T1000 (cell line): ENCODE data around the gene RAB37.

Experiments
- DNase-seq: peaks from one replicate; lab custom pipeline; 2025; ENCODE audit warnings: mixed read lengths; lab: John Stamatoyannopoulos, UW

The RAB37 gene

DNA sequence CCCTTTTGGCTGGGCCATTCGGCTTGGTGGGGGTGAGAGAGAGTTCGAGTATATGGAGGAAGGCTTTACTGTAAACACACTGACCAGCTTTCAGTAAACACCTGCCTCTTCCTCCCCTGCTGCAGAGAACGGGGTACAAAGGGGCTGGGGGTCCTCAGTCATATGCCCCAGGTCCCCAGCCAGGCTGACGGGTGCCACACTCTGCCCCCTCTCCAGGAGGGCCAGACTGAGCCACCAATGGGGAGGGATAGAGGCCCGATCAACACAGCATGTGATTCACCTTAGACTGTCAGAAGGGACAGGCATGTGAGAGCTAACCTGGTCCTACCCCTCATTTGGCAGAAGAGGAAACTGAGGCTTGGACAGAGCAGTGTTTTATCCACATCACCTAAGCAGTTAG lies 24.4 kb downstream of the RAB37 start:
- DNase-seq = no peak

DNA sequence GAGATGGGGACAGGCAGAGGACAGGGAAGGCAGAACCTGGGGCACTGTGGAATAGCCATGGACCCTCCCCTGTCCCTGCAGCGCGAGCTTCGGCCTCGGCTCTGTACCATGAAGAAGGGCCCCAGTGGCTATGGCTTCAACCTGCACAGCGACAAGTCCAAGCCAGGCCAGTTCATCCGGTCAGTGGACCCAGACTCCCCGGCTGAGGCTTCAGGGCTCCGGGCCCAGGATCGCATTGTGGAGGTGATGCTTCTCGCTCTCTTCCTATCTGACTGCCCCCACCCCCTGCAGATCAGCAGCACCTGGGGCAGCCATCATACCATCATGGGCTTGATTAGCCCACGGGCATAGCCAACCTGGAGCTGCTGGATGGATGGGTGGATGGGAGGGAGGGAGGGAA lies 24.9 kb downstream of the RAB37 start:
- DNase-seq = no peak

GRCh38 chr17:74763565-74764387 lies 26.7 kb downstream of the RAB37 start:
- no peak for DNase-seq

- DNase-seq = no peak
Observed at GRCh38 chr17:74764751-74765286, 27.8 kb downstream of the RAB37 start.

DNA sequence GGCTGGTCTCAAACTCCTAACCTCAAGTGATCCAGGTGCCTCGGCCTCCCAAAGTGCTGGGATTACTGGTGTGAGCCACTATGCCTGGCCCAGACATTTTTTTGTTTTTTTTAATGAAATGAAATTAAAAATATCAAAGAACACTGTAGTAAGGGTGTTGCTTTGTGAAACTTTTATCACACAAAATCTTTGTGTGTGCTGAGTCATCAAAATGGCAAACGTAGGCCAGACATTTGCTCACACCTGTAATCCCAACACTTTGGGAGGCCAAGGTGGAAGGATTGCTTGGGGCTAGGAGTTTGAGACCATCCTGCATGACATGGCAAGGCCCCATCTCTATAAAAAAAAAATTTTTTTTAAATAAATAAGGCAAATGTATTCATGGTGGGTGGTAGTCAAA lies 29.4 kb downstream of the RAB37 start:
- DNase-seq = no peak

DNA sequence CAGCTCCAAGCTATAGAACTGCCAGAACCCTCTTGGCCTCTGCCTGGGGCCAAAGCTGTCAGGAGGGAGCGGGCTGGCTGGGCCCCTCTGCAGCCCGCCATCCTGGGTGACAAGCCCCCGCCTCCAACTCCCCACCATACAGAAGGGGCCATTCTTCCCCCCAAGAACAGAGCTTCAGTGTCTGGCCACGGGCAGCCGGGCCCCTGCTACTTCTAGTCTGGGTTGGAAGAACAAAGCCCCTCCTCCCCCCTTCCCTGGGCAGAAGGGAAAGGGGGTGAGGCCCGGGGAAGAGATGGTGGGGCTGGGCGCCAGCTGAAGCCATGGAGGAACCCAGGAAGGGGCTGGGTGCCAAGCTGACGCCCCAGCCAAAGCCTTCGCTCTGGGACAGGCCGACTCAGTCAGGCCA lies 30.1 kb downstream of the RAB37 start:
- DNase-seq = no peak

GRCh38 chr17:74768069-74768762 lies 31.2 kb downstream of the RAB37 start:
- DNase-seq = no peak

- no peak for DNase-seq
Observed at GRCh38 chr17:74768763-74769114, 31.7 kb downstream of the RAB37 start.

GRCh38 chr17:74769266-74769855 lies 32.3 kb downstream of the RAB37 start:
- DNase-seq = no peak

GRCh38 chr17:74769856-74770497 lies 32.9 kb downstream of the RAB37 start:
- DNase-seq = no peak

DNA sequence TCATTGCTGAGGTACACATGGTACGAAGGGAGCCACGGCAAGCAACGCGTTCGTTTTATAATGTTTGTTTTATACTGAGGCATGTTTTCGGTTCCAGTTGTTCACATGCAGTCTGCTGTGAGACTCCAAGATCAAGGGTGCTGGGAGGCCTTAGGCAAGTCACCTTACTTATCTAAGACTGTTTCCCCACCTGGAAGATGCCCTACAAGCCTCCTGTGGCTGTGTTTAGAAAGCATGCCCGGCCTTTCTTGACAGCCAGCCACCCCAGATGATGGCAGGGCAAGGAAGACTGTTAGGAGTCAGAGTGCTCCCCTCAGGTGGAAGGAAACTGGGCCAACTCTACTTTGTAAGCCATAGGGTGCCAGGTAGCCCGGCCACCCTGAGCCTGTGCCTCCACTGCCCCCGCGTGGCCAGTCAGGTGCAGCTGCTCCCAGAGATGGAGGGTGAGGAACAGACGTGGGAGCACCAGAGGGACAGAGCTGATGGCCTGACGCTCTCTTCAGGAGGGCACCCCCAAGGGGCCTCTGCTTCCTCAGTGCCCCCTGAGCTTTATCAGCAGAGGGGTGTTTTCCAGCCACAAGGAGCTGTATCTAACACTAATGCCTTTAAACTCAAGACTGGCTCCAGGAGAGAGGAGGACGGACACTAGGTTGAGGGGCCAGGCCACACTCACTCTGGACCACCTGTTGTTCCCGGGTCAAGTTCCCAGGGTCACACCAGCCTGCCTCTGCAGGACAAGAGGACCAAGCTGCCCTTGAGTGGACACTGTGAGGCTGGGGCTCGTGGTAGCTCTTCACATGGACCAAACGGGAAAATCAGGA lies 33.7 kb downstream of the RAB37 start:
- DNase-seq = no peak

DNA sequence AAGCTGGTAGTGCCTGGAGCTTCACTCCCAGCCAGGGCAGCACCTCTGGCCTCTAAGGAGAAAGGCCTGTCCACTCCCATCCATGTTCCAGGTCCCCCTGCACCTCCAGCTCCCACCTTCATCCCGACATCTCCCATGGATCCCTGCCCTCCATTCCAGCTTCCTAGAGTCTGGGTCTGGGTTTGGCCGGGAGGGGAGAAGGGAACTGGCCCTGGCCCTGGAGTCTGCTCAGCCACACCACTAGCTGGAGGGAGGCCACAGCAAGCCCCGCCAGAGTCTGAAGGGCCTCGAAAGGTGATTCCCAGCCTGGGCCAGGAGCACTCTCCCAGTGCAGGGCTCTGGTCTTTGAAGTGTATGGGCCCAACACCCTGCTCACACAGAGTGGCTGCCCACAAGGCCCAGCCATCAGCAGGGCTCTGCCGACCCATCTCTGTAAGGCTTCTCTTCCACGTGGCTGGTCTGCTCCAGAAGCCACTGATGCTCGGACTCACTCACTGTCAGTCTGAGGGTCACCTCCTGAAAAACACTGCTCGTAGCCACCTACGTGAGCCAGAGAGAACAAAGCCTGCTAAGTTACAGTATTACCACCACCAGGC lies 34.4 kb downstream of the RAB37 start:
- DNase-seq = no peak

DNA sequence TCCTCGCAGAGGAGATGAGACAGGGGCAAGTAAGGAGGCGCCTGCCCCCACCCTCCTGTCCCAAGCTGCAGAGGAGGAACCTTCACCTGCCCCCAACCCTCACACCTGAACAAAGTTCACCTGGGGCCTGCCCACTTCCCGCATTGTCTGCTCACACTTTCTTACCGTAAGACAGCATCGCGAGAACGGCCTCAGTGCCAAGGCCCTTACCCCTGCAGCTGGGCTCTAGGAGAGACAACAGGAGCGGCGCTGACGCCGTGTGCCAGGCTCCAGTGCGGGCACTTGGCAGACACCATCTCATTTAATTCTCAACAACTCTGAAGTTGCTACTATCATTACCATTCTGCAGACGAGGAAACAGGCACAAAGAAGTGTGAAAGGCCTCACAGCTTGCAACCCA lies 35.0 kb downstream of the RAB37 start:
- DNase-seq = no peak

DNA sequence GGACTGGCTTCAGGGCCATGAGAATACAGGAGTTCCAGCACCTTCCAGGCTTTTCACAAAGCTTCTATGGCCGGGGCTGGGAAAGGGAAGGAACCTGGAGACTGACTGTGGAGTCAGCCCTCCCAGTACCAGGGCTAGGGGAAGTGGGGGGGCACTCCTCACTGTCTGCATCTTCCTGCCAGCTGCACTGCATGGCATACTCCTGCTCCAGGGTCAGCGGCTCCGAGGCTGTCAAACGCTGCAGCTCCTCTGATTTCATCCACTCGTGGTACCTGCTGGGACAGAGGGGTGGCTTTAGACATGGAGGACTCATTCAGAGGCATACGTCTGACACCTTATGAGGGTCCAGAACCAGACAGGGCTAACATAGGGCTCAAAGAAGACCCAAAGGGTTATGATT lies 36.4 kb downstream of the RAB37 start:
- DNase-seq = no peak

DNA sequence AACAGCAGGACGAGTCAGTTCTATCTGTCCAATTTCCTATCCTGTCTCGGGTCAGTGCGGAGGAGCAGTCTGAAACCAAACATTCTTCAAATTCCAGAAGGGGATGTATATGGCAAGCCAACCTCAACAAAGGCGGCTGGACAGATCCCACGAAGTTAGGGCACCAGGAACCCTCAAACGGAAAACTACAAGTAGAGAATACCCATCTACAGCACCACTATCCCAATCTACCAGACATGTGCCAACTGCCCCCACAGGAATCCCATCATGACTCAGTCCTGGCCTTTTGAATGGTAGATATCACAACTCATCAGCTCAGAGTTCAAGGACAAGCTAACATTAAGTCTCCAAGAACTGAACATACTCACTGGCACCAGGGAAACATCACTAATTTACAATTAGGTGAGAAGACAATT lies 36.8 kb downstream of the RAB37 start:
- no peak for DNase-seq

GRCh38 chr17:74775409-74776043 lies 38.5 kb downstream of the RAB37 start:
- no peak for DNase-seq

- DNase-seq = peak; percentile 98
Observed at GRCh38 chr17:74776044-74776962, 39.2 kb downstream of the RAB37 start, which contains the start of gene NAT9. TSS of gene NAT9 (minus strand) at chr17:74776345. CDS start at chr17:74775698, 647 bp downstream.

GRCh38 chr17:74776990-74777389 lies 39.9 kb downstream of the RAB37 start:
- no peak for DNase-seq

GRCh38 chr17:74777901-74778515 lies 41.0 kb downstream of the RAB37 start:
- DNase-seq = no peak
